GM12878 (cell line): ENCODE results near the gene MYPN. TPM values are rescaled to one million over a fixed set of nuclear protein-coding genes. Genes with fewer than 3 reads are reported as not detected.

Experiments used
- ATAC-seq: fragments of 200-7000 bp; cut with Tn5 transposase; 3 replicates; pipeline ENCODE4 v1.9.1; 2020; ENCODE audit warnings: mild to moderate bottlenecking, moderate library complexity
- BruUV-seq: library from RNA; stranded (reverse); fragments of 400-500 nt; replicated peaks from 2 replicates; lab custom pipeline; 2021; lab: Mats Ljungman, UMichigan
- CTCF ChIA-PET: fragments of 300-600 bp; sonication (Branson Sonifier 250); formaldehyde crosslinking; extraction: SDS; loops from one replicate; lab custom pipeline; 2021; ENCODE audit warnings: inconsistent platforms; lab: Yijun Ruan, JAX
- POLR2A ChIA-PET: fragments of 350-600 bp; formaldehyde crosslinking; extraction: SDS; loops from one replicate; lab custom pipeline; 2021; ENCODE audit warnings: inconsistent platforms; lab: Charles Lee
- RAD21 ChIA-PET: fragments of 300-600 bp; sonication (Branson Sonifier 250); formaldehyde crosslinking; loops from one replicate; lab custom pipeline; 2023; ENCODE audit warnings: antibody characterized with exemption; ENCODE audit not compliant: unreplicated experiment; lab: Charles Lee
- SMC1A ChIA-PET: fragments of 300-600 bp; sonication (Branson Sonifier 250); formaldehyde crosslinking; loops from one replicate; lab custom pipeline; 2023; ENCODE audit not compliant: unreplicated experiment, uncharacterized antibody; lab: Charles Lee
- DNase-seq: peaks from one replicate; pipeline ENCODE4 v3.0.0-alpha.2; 2011; ENCODE audit warnings: low read depth, low spot score
- FAIRE-seq: peaks from 3 replicates; lab custom pipeline; 2011; peaks lifted over from hg19 to GRCh38; lab: Jason Lieb, UNC
- H2AFZ ChIP-seq: 2 replicates; pipeline ENCODE4 v1.6.0; 2011; ENCODE audit warnings: low read depth, low read length, control low read depth; ENCODE audit not compliant: control insufficient read depth
- H3K27ac ChIP-seq: 2 replicates; pipeline ENCODE4 v1.5.1; 2011; ENCODE audit warnings: control low read depth; ENCODE audit not compliant: control insufficient read depth, insufficient read depth
- H3K27me3 ChIP-seq, 2 experiments: replicated peaks in 1 of 2; 2 replicates each; pipeline versions ENCODE4 v1.6.0 to v1.6.1; 2011; ENCODE audit warnings: low read length in 1 of 2; ENCODE audit not compliant: control insufficient read depth in 2 of 2, insufficient read depth in 2 of 2
- H3K36me3 ChIP-seq, 2 experiments: 2 replicates each; pipeline ENCODE4 v1.5.1; 2011; ENCODE audit warnings: low read length in 1 of 2; ENCODE audit not compliant: control insufficient read depth in 2 of 2, insufficient read depth in 2 of 2
- H3K4me1 ChIP-seq: 2 replicates; pipeline ENCODE4 v1.6.1; 2011; ENCODE audit warnings: mild to moderate bottlenecking, low read length, moderate library complexity, mixed read lengths; ENCODE audit not compliant: control insufficient read depth, insufficient read depth
- H3K4me2 ChIP-seq: 2 replicates; pipeline ENCODE4 v1.6.0; 2011; ENCODE audit warnings: control low read depth; ENCODE audit not compliant: control insufficient read depth, insufficient read depth
- H3K4me3 ChIP-seq: fragments of 200-600 bp; sonication (generic); 2 replicates; pipeline ENCODE4 v1.5.1; 2016
- H3K79me2 ChIP-seq: 2 replicates; pipeline ENCODE4 v1.6.0; 2011; ENCODE audit warnings: low read length; ENCODE audit not compliant: control insufficient read depth, insufficient read depth
- H3K9ac ChIP-seq: 2 replicates; pipeline ENCODE4 v1.8.0; 2011; ENCODE audit warnings: low read length, control low read depth, mixed read lengths; ENCODE audit not compliant: control insufficient read depth, insufficient read depth
- H3K9me3 ChIP-seq: replicated peaks from 3 replicates; pipeline ENCODE4 v1.5.1; 2011; ENCODE audit warnings: mild to moderate bottlenecking, low read length; ENCODE audit not compliant: control insufficient read depth, insufficient read depth
- H4K20me1 ChIP-seq: 2 replicates; pipeline ENCODE4 v1.6.0; 2011; ENCODE audit not compliant: control insufficient read depth, insufficient read depth
- BCL11A ChIP-seq: IDR thresholded peaks from 2 replicates; pipeline ENCODE4 v1.6.1; 2011; ENCODE audit warnings: low read depth, low read length
- BCLAF1 ChIP-seq: fragments of 450-650 bp; IDR thresholded peaks from 2 replicates; pipeline ENCODE4 v1.6.1; 2017; ENCODE audit warnings: antibody characterized with exemption, mild to moderate bottlenecking, moderate library complexity
- E2F4 ChIP-seq: IDR thresholded peaks from 2 replicates; pipeline ENCODE4 v1.6.1; 2012; ENCODE audit warnings: low read depth, low read length, improper control_type of control experiment
- EED ChIP-seq: sonication (generic); IDR thresholded peaks from 2 replicates; pipeline ENCODE4 v1.6.1; 2016; ENCODE audit warnings: antibody characterized with exemption, low read depth
- HDAC2 ChIP-seq: fragments of 200-600 bp; sonication (generic); IDR thresholded peaks from 2 replicates; pipeline ENCODE4 v1.6.1; 2017
- MEF2B ChIP-seq: fragments of 450-650 bp; IDR thresholded peaks from 2 replicates; pipeline ENCODE4 v1.6.1; 2018; ENCODE audit warnings: mild to moderate bottlenecking, moderate library complexity; ENCODE audit not compliant: partially characterized antibody, poor library complexity, severe bottlenecking
- MTA3 ChIP-seq: IDR thresholded peaks from 2 replicates; pipeline ENCODE4 v1.6.1; 2012; ENCODE audit warnings: low read length, inconsistent platforms, borderline replicate concordance
- POLR2AphosphoS5 ChIP-seq: IDR thresholded peaks from 2 replicates; pipeline ENCODE4 v1.6.1; 2011; ENCODE audit warnings: mild to moderate bottlenecking, low read length, inconsistent platforms
- RAD21 ChIP-seq: IDR thresholded peaks from 2 replicates; pipeline ENCODE4 v1.6.1; 2011; ENCODE audit warnings: mild to moderate bottlenecking, low read depth, low read length, moderate library complexity; ENCODE audit not compliant: insufficient read depth
- SKIL ChIP-seq: fragments of 450-650 bp; IDR thresholded peaks from 2 replicates; pipeline ENCODE4 v1.6.1; 2017; ENCODE audit warnings: mild to moderate bottlenecking, low read depth, inconsistent platforms; ENCODE audit not compliant: poor library complexity, severe bottlenecking
- SP1 ChIP-seq: IDR thresholded peaks from one replicate; pipeline ENCODE4 v1.6.1; 2011; ENCODE audit warnings: low read depth, low read length
- TBL1XR1 ChIP-seq: IDR thresholded peaks from 2 replicates; pipeline ENCODE4 v1.6.1; 2012; ENCODE audit warnings: low read depth, low read length, improper control_type of control experiment
- ZSCAN29 ChIP-seq: fragments of 450-650 bp; IDR thresholded peaks from 2 replicates; pipeline ENCODE4 v1.6.1; 2017; ENCODE audit warnings: mild to moderate bottlenecking, moderate library complexity
- WGBS: methylation state at CpG from one replicate; pipeline ENCODE4 v1.1.6; 2016; ENCODE audit warnings: low lambda C conversion rate; ENCODE audit not compliant: insufficient replicate concordance, insufficient coverage; ENCODE audit errors: missing lambda C conversion rate; 5-methylcytosine and 5-hydroxymethylcytosine counted together
- in situ Hi-C: fragments of 300-500 bp; cut with MboI; formaldehyde crosslinking; loops from 9 replicates; pipeline ENCODE4 v1.14.3; 2018; ENCODE audit warnings: mixed read lengths
- intact Hi-C: fragments of 100-400 bp; cut with micrococcal nuclease; formaldehyde crosslinking; loops from one replicate; pipeline ENCODE4 v1.14.2; 2022; ENCODE audit not compliant: unreplicated experiment
- polyA plus RNA-seq, 11 experiments: library from polyadenylated mRNA; depleted of rRNA in 4 of 11; unstranded in 6 of 11; stranded (reverse) in 5 of 11; fragments of >200 nt; fragmentation: Nextera tagmentation in 4 of 11; fragmentation: Illumina TruSeq in 1 of 11; extraction: Ambion mirVana in 4 of 11; extraction: Trizol in 1 of 11; gene quantifications; 1 replicate in 1 of 11; 2 replicates in 10 of 11; pipeline versions ENCODE4 v1.2.1 to v1.2.3, GENCODE V29; 2011 to 2016; ENCODE audit warnings: inconsistent platforms in 2 of 11, missing spikeins in 2 of 11, low read depth in 1 of 11
- total RNA-seq, 4 experiments: library from RNA; depleted of rRNA in 3 of 4; stranded (reverse); fragments of >200 nt in 3 of 4; fragmentation: Illumina TruSeq in 1 of 4; extraction: Trizol in 1 of 4; gene quantifications; 2 replicates each; pipeline versions ENCODE4 v1.2.1 to v1.2.3, GENCODE V29; 2013 to 2021
- TF ChIP-seq, protein P1 (sequence below): fragments of 450-650 bp; IDR thresholded peaks from 2 replicates; pipeline ENCODE4 v1.6.1; 2017; ENCODE audit warnings: mild to moderate bottlenecking, moderate library complexity

Gene MYPN
- total and polyA plus RNA-seq, 10 of the 15 experiments (the other 5 are each of a cell fraction or from before 2014, with no cell fraction given), result 0.01 to 0.02 TPM; not detected in 8

- TF ChIP-seq BCLAF1, result no peak
Measured at GRCh38 chr10:68192113-68192512, 82.8 kb downstream of the MYPN start (continued).

- Histone ChIP-seq H3K4me2 (no peak overlapping the region), H2AFZ (no peak overlapping the region), H3K9ac (no peak overlapping the region), H3K79me2 (no peaks in the 10 kb centered on the region), H3K4me1 (no peaks in the 10 kb centered on the region), H3K9me3 (no peaks in the 10 kb centered on the region), H3K4me3 (no peak overlapping the region), H3K36me3 (no peaks in the 10 kb centered on the region), H4K20me1 (no peaks in the 10 kb centered on the region), H3K27ac (no peak overlapping the region), H3K27me3 (no peaks in the 10 kb centered on the region; a peak in 1 of 4 replicates)
- BruUV-seq, result no TSS peak
- ATAC-seq, result no peak
- WGBS, result 62% methylated on average over 6 of the region's 6 CpGs
- no peak for DNase-seq
- intact Hi-C loops, result no loop called here
- ChIA-PET RAD21 (interaction anchor here (0.6 kb wide), 1 partner anchor 324 kb away, joined by 3 read pairs; no protein-coding TSS in a partner anchor), POLR2A (no interaction called here), CTCF (no interaction called here), SMC1A (interaction anchor here (1.0 kb wide), 1 partner anchor 19 kb away, joined by 4 read pairs; no protein-coding TSS in a partner anchor)
- no peak for FAIRE-seq
- in situ Hi-C loops, result no loop called here
- no peak for TF ChIP-seq EED
- TF ChIP-seq POLR2AphosphoS5, result no peak
- no peak for TF ChIP-seq BCL11A
- no peak for TF ChIP-seq MTA3
- TF ChIP-seq TBL1XR1, result no peak
- TF ChIP-seq HDAC2, result no peak
- no peak for TF ChIP-seq SKIL
- TF ChIP-seq, protein P1, sequence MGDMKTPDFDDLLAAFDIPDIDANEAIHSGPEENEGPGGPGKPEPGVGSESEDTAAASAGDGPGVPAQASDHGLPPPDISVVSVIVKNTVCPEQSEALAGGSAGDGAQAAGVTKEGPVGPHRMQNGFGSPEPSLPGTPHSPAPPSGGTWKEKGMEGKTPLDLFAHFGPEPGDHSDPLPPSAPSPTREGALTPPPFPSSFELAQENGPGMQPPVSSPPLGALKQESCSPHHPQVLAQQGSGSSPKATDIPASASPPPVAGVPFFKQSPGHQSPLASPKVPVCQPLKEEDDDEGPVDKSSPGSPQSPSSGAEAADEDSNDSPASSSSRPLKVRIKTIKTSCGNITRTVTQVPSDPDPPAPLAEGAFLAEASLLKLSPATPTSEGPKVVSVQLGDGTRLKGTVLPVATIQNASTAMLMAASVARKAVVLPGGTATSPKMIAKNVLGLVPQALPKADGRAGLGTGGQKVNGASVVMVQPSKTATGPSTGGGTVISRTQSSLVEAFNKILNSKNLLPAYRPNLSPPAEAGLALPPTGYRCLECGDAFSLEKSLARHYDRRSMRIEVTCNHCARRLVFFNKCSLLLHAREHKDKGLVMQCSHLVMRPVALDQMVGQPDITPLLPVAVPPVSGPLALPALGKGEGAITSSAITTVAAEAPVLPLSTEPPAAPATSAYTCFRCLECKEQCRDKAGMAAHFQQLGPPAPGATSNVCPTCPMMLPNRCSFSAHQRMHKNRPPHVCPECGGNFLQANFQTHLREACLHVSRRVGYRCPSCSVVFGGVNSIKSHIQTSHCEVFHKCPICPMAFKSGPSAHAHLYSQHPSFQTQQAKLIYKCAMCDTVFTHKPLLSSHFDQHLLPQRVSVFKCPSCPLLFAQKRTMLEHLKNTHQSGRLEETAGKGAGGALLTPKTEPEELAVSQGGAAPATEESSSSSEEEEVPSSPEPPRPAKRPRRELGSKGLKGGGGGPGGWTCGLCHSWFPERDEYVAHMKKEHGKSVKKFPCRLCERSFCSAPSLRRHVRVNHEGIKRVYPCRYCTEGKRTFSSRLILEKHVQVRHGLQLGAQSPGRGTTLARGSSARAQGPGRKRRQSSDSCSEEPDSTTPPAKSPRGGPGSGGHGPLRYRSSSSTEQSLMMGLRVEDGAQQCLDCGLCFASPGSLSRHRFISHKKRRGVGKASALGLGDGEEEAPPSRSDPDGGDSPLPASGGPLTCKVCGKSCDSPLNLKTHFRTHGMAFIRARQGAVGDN, result no peak
- no peak for TF ChIP-seq MEF2B
- TF ChIP-seq SP1, result no peak
- no peak for TF ChIP-seq RAD21
- TF ChIP-seq E2F4, result no peak
- TF ChIP-seq ZSCAN29, result no peak
Measured at GRCh38 chr10:68194290-68194689, 85.0 kb downstream of the MYPN start.
